Stimulated activated CD4-positive, alpha-beta T cell treated with anti-CD3 and anti-CD28 coated beads, Interleukin-4, amount 100 ng/mL, for 4 hours (primary cell): ENCODE measurements around the gene S100A6.

Experiments used
- DNase-seq, 2 experiments: peaks; one replicate each; pipeline ENCODE4 v3.0.0-alpha.2; 2020

Gene S100A6

GRCh38 chr1:153544453-153545066, 8.8 kb upstream of the S100A6 start:
- DNase-seq, result no peak

- DNase-seq, result no peak
These were observed 7.9 kb upstream of the S100A6 start for GRCh38 chr1:153543736-153544135.

- DNase-seq, result no peak
These were observed 7.3 kb upstream of the S100A6 start for GRCh38 chr1:153542956-153543711.

- no peak for DNase-seq
These were observed 6.1 kb upstream of the S100A6 start for GRCh38 chr1:153541641-153542590.

GRCh38 chr1:153540394-153541361, 4.9 kb upstream of the S100A6 start, which contains the start of gene S100A5:
Gene S100A5, minus strand, starts transcription at chr1:153540934. Its CDS starts 743 bp downstream, at chr1:153540191.
- peak in 1 of 2 experiments; percentile 64 for DNase-seq

GRCh38 chr1:153539395-153540093, 3.8 kb upstream of the S100A6 start:
- DNase-seq, result no peak

GRCh38 chr1:153538315-153538821, 2.6 kb upstream of the S100A6 start:
- DNase-seq, result no peak

- DNase-seq, result no peak
These were observed 1.6 kb upstream of the S100A6 start for GRCh38 chr1:153537376-153537730.

GRCh38 chr1:153536671-153537375, 1.0 kb upstream of the S100A6 start:
- no peak for DNase-seq

GRCh38 chr1:153536012-153536670, 350 bp upstream of the S100A6 start:
- DNase-seq, result peak; percentile 72 to 81

- no peak for DNase-seq
These were observed 908 bp downstream of the S100A6 start for GRCh38 chr1:153534925-153535241.

GRCh38 chr1:153534226-153534924, 1.4 kb downstream of the S100A6 start:
- DNase-seq, result no peak

GRCh38 chr1:153533689-153534201, 2.0 kb downstream of the S100A6 start:
- DNase-seq, result no peak

GRCh38 chr1:153532769-153533599, 2.8 kb downstream of the S100A6 start:
- DNase-seq, result peak; percentile 62 to 73

- DNase-seq, result peak in 1 of 2 experiments; percentile 51
These were observed 3.6 kb downstream of the S100A6 start for GRCh38 chr1:153532181-153532580.

- no peak for DNase-seq
These were observed 4.2 kb downstream of the S100A6 start for GRCh38 chr1:153531638-153532037.

GRCh38 chr1:153527683-153528040, 8.1 kb downstream of the S100A6 start:
- no peak for DNase-seq

GRCh38 chr1:153527023-153527682, 8.6 kb downstream of the S100A6 start:
- no peak for DNase-seq
